22Rv1 (cell line): Measurements from ENCODE around the gene AUTS2.

Experiments used
- ZFX ChIP-seq: fragments of 450-650 bp; IDR thresholded peaks from 2 replicates; pipeline ENCODE4 v1.6.1; 2017; ENCODE audit warnings: antibody characterized with exemption, borderline replicate concordance
- TF ChIP-seq, protein P1 (sequence below): fragments of 450-650 bp; IDR thresholded peaks from 2 replicates; pipeline ENCODE4 v1.5.1; 2017; ENCODE audit warnings: mild to moderate bottlenecking

DNA sequence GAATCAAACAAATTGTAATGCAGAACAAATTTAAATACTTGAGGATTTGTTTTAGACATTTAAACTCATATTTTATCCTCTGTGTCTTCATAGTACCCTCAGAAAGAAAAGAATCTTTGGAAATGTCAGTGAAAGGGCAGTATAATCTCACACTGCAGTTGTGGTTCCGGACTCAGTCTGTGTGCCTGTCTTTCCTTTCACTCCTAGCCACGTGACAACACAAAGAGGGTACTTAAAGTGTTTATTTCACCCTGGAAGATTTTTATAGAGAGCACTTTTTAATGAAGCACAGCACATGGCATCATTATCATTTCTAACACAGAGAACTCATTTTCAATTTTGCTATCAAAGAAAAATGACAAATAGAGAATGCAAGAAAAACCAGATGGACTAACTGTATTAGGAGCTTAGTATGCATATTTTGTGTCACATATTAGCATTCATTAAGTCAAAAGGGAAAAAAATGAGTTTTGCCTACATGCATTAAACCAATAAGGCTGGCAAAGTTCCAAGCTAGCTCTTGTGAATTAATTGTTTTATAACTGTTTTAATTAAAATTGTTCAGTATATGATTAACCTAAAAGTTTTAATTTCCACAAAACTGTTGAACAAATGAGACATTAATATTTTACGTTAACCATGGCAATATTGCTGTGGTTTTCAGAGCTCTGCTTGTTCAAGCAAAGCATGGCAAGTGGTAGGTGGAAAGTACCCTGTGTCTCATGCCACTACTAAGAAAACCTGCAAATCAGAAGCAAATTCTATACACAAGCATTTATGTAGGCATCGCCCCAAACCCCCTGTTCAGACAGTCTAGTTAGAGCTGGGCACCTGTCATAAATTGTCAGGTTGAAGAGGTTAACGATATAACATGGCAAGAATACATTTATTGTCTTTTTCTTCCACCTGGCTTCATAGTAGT lies 65.9 kb downstream of the AUTS2 start:
- TF ChIP-seq, protein P1, sequence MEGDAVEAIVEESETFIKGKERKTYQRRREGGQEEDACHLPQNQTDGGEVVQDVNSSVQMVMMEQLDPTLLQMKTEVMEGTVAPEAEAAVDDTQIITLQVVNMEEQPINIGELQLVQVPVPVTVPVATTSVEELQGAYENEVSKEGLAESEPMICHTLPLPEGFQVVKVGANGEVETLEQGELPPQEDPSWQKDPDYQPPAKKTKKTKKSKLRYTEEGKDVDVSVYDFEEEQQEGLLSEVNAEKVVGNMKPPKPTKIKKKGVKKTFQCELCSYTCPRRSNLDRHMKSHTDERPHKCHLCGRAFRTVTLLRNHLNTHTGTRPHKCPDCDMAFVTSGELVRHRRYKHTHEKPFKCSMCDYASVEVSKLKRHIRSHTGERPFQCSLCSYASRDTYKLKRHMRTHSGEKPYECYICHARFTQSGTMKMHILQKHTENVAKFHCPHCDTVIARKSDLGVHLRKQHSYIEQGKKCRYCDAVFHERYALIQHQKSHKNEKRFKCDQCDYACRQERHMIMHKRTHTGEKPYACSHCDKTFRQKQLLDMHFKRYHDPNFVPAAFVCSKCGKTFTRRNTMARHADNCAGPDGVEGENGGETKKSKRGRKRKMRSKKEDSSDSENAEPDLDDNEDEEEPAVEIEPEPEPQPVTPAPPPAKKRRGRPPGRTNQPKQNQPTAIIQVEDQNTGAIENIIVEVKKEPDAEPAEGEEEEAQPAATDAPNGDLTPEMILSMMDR, result no peak
- no peak for TF ChIP-seq ZFX
